Left ventricle myocardium inferior (tissue), 1 donor: Measurements from ENCODE around the gene SYNJ1. TPM values are rescaled to one million over a fixed set of nuclear protein-coding genes. Genes with fewer than 3 reads are reported as not detected.

Experiments used
- DNase-seq: peaks from one replicate; pipeline ENCODE4 v3.0.0-alpha.2; 2020
- H3K27ac ChIP-seq: fragments of 200-600 bp; replicated peaks from 2 replicates; pipeline ENCODE4 v1.8.0; 2021
- H3K27me3 ChIP-seq: fragments of 200-600 bp; 2 replicates; pipeline ENCODE4 v1.8.0; 2021; ENCODE audit warnings: low read depth
- H3K36me3 ChIP-seq: fragments of 200-600 bp; 2 replicates; pipeline ENCODE4 v1.8.0; 2021
- H3K4me1 ChIP-seq: fragments of 200-600 bp; 2 replicates; pipeline ENCODE4 v1.8.0; 2021
- H3K4me3 ChIP-seq: fragments of 200-600 bp; 2 replicates; pipeline ENCODE4 v1.8.0; 2021; ENCODE audit warnings: mild to moderate bottlenecking, moderate library complexity
- H3K9me3 ChIP-seq: fragments of 200-600 bp; replicated peaks from 2 replicates; pipeline ENCODE4 v1.8.0; 2021
- CTCF ChIP-seq: fragments of 200-600 bp; IDR thresholded peaks from 2 replicates; pipeline ENCODE4 v1.8.0; 2021; ENCODE audit warnings: antibody characterized with exemption, mild to moderate bottlenecking, borderline replicate concordance
- intact Hi-C: fragments of 100-400 bp; cut with micrococcal nuclease; formaldehyde crosslinking; loops from one replicate; pipeline ENCODE4 v1.11.0; 2022
- total RNA-seq: library from RNA; stranded (reverse); fragmentation: NEBNext Ultra II Directional; extraction: Animal tissue kit (Norgen Biotek cat#: 25700); gene quantifications from one replicate; pipeline ENCODE4 v1.2.1, GENCODE V29; 2021
- donor health status: DM: no; HTN: yes; CAD: no; lungs with severe emphysema.

SYNJ1 gene
- total RNA-seq, 1 donor from 2014 or later: 12.3 TPM

DNA sequence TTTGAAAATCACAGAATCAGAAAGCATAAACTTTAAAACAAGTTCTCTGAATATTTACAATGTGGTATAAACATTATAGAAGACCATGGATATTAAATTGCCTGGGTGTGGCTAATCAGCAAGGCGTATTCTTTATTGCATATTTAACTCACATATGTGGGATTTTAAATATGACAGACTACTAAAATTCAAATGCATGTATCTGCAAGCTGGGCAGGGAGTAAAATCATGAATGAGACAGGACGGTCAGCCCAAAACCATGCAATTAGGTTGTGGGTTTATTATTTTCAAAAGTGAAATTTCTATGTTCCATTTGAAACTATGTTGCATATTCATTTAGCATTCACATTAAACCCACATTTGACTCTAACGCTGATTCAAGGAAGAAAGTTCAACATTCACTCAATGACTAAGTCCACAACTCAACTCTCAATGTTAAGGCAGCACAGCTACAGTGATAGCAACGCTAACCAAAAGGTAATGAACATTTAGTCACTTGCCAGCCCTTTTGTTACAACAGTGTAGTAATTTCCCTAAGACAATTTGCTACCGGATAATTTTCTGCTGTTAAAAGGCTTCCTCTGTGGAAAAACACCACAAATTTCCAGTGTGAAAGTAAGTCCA is 6.3 kb upstream of the SYNJ1 start:
- Histone ChIP-seq H3K4me3 (no peak overlapping the region), H3K36me3 (peaks cover 51% of the 10 kb centered on the region), H3K27me3 (no peaks in the 10 kb centered on the region), H3K9me3 (no peaks in the 10 kb centered on the region), H3K4me1 (no peaks in the 10 kb centered on the region), H3K27ac (no peak overlapping the region)
- no peak for DNase-seq
- intact Hi-C loops: no loop called here
- no peak for TF ChIP-seq CTCF

DNA sequence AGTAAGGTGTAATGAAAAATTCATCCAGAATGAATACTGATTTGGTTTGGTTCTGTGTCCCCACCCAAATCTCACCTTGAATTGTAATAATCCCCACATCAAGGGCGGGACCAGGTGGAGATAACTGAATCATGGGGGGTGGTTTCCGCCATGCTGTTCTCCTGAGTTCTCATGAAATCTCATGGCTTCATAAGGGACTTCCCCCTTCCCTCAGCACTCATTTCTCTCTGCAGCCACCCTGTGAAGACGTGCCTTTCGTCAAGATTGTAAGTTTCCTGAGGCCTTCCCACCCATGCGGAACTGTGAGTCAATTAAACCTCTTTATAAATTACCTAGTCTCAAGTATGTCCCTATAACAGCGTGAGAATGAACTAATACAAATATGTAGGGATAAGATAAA is 5.5 kb upstream of the SYNJ1 start:
- Histone ChIP-seq H3K27me3 (no peaks in the 10 kb centered on the region), H3K4me3 (no peak overlapping the region), H3K36me3 (peaks cover 46% of the 10 kb centered on the region), H3K4me1 (peaks cover 6% of the 10 kb centered on the region), H3K9me3 (no peaks in the 10 kb centered on the region), H3K27ac (no peak overlapping the region)
- intact Hi-C loops: no loop called here
- TF ChIP-seq CTCF: no peak
- no peak for DNase-seq

GRCh38 chr21:32732544-32732943 is 4.7 kb upstream of the SYNJ1 start:
- Histone ChIP-seq H3K36me3 (peaks cover 41% of the 10 kb centered on the region), H3K27me3 (no peaks in the 10 kb centered on the region), H3K4me1 (peaks cover 13% of the 10 kb centered on the region), H3K9me3 (no peaks in the 10 kb centered on the region), H3K27ac (no peak overlapping the region), H3K4me3 (no peak overlapping the region)
- no peak for DNase-seq
- intact Hi-C loops: no loop called here
- no peak for TF ChIP-seq CTCF

DNA sequence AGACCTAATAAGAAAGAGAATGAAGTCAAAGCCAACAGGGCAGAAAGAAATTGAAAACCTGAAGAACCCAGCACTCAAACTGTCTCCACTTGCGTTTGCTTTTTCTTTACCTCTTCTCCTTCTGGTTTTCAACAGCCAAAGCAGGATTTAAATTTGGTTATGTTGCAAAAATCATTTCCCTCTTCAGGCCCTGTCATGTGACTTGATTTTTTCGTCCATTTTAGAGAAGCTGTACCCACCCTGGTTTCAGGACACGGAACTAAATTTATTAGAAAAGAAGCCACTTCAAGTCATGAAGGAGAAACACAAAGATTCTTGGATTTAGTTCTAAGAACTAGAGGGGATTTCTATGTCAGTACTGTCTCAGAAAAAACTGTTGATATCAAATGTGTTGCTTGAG is 1.0 kb upstream of the SYNJ1 start:
- no peak for TF ChIP-seq CTCF
- Histone ChIP-seq H3K36me3 (peaks cover 8% of the 10 kb centered on the region), H3K27me3 (no peaks in the 10 kb centered on the region), H3K27ac (peak overlapping the region; percentile 95), H3K4me3 (peak overlapping the region; percentile 94), H3K9me3 (no peaks in the 10 kb centered on the region), H3K4me1 (peaks cover 32% of the 10 kb centered on the region)
- intact Hi-C loops: no loop called here
- no peak for DNase-seq

- Histone ChIP-seq H3K36me3 (peaks cover 4% of the 10 kb centered on the region), H3K27ac (peak overlapping the region; percentile 95), H3K27me3 (no peaks in the 10 kb centered on the region), H3K4me1 (peaks cover 32% of the 10 kb centered on the region), H3K9me3 (no peaks in the 10 kb centered on the region), H3K4me3 (peak overlapping the region; percentile 94)
- no peak for DNase-seq
- intact Hi-C loops: no loop called here
- no peak for TF ChIP-seq CTCF
Measured at GRCh38 chr21:32728456-32728839, 635 bp upstream of the SYNJ1 start.
